Measurements from ENCODE around the gene PYGM. TPM values are rescaled to one million over a fixed set of nuclear protein-coding genes. Genes with fewer than 3 reads are reported as not detected.
"Not testable (repeated sequence)": the region's sequence is repeated elsewhere in the genome, so short reads cannot be mapped to it uniquely, and the experiment has no call there.

Gene PYGM
- total and polyA plus RNA-seq, 2 donors (not counting 3 experiments of a cell fraction or from before 2014, with no cell fraction given), result 0.10 to 0.62 TPM

DNA sequence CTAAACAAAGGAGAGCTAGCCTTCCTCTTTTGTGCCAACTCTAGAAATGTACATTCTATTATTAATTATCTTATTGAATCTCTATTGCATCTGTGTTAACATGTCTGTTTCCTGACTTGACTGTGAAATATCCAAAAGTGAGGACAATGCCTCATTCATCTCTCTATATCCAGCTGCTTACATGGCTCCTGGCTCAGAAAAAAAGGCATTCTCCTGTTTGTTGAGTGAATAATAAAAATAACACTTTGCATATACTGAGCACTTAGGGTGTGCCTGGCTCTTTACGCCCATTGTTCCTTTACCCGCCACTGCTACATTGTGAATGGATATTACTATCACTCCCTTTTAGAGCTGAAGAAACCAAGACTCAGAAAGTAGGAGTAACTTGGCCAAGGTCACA is 56.7 kb downstream of the PYGM start:
- DNase-seq (ENCODE audit: low read depth, low spot score), result no peak
- dilution Hi-C loops (cut with MboI; ENCODE audit: extremely low pct_ligation_motif_present, low sequenced_read_pairs), result no loop called here
- Histone ChIP-seq H2AFZ (ENCODE audit: low read depth, low read length) (no peak overlapping the region), H3K27me3 (ENCODE audit: control insufficient read depth in 2 of 2, insufficient read depth in 2 of 2, low read length in 2 of 2) (peaks cover 14 to 23% of the 10 kb centered on the region in 2 experiments), H3K27ac (ENCODE audit: insufficient read depth, low read depth, low read length) (no peak overlapping the region), H3K4me2 (ENCODE audit: insufficient read depth, low read length) (no peak overlapping the region), H3K4me1 (ENCODE audit: control insufficient read depth, extremely low read depth, insufficient read depth, low read length) (no peaks in the 10 kb centered on the region), H3K36me3 (ENCODE audit: control insufficient read depth in 2 of 2, extremely low read depth in 1 of 2, insufficient read depth in 2 of 2, low read length in 2 of 2) (no peaks in the 10 kb centered on the region), H4K20me1 (replicated peaks; ENCODE audit: control insufficient read depth, extremely low read depth, insufficient read depth, low read length) (no peaks in the 10 kb centered on the region), H3K4me3 (replicated peaks in 1 of 3; ENCODE audit: insufficient read depth in 1 of 3, low read depth in 1 of 3, low read length in 3 of 3) (no peak overlapping the region), H3K9me3 (replicated peaks; ENCODE audit: control insufficient read depth, insufficient read depth, low read length) (no peaks in the 10 kb centered on the region), H3K79me2 (ENCODE audit: control insufficient read depth, insufficient read depth, low read length) (no peaks in the 10 kb centered on the region), H3K9ac (replicated peaks; ENCODE audit: extremely low read depth, insufficient read depth, low read length) (no peak overlapping the region), H3K9me1 (replicated peaks; ENCODE audit: control insufficient read depth, extremely low read depth, insufficient read depth, low read length) (no peaks in the 10 kb centered on the region)
- POLR2A ChIA-PET, result no interaction called here
- TF ChIP-seq MAX (IDR thresholded peaks at IDR 0.05; ENCODE audit: insufficient read depth, insufficient read length) (no peak), EZH2 (IDR thresholded peaks at IDR 0.05; ENCODE audit: borderline replicate concordance, low read depth, low read length, severe bottlenecking) (no peak), POLR2A (IDR thresholded peaks at IDR 0.05; ENCODE audit: low read depth, low read length) (no peak), MYC (IDR thresholded peaks at IDR 0.05; ENCODE audit: low read depth, low read length) (no peak), POLR2AphosphoS5 (IDR thresholded peaks at IDR 0.05; ENCODE audit: insufficient read depth, low read depth, low read length) (no peak), CTCF (IDR thresholded peaks at IDR 0.05; ENCODE audit: extremely low read depth in 1 of 2, insufficient read depth in 1 of 2, low read depth in 1 of 2, low read length in 2 of 2) (no peak)
- no peak for FAIRE-seq
- CTCF ChIA-PET, result interaction anchor here (0.6 to 2.2 kb wide), 7 partner anchors 10 to 47 kb away, joined by 4 to 13 read pairs (median 5); no protein-coding TSS in a partner anchor
- BruUV-seq (replicated peaks), result no TSS peak
- intact Hi-C loops (cut with micrococcal nuclease), result no loop called here

- POLR2A ChIA-PET; intact Hi-C loops (cut with micrococcal nuclease); H3K9me1 ChIP-seq (replicated peaks; ENCODE audit: control insufficient read depth, extremely low read depth, insufficient read depth, low read length); FAIRE-seq; H3K79me2 ChIP-seq (ENCODE audit: control insufficient read depth, insufficient read depth, low read length); H3K4me1 ChIP-seq (ENCODE audit: control insufficient read depth, extremely low read depth, insufficient read depth, low read length); H3K9me3 ChIP-seq (replicated peaks; ENCODE audit: control insufficient read depth, insufficient read depth, low read length); H3K27ac ChIP-seq (ENCODE audit: insufficient read depth, low read depth, low read length); dilution Hi-C loops (cut with MboI; ENCODE audit: extremely low pct_ligation_motif_present, low sequenced_read_pairs); BruUV-seq (replicated peaks); H3K4me3 ChIP-seq (replicated peaks in 1 of 3; ENCODE audit: insufficient read depth in 1 of 3, low read depth in 1 of 3, low read length in 3 of 3); H2AFZ ChIP-seq (ENCODE audit: low read depth, low read length); DNase-seq (ENCODE audit: low read depth, low spot score); H4K20me1 ChIP-seq (replicated peaks; ENCODE audit: control insufficient read depth, extremely low read depth, insufficient read depth, low read length); H3K4me2 ChIP-seq (ENCODE audit: insufficient read depth, low read length); H3K9ac ChIP-seq (replicated peaks; ENCODE audit: extremely low read depth, insufficient read depth, low read length); H3K36me3 ChIP-seq (ENCODE audit: control insufficient read depth in 2 of 2, extremely low read depth in 1 of 2, insufficient read depth in 2 of 2, low read length in 2 of 2): not testable (repeated sequence)
- peaks cover 16 to 22% of the 10 kb centered on the region in 2 experiments for H3K27me3 ChIP-seq (ENCODE audit: control insufficient read depth in 2 of 2, insufficient read depth in 2 of 2, low read length in 2 of 2)
- CTCF ChIA-PET, result interaction anchor here (1.4 kb wide), 1 partner anchor 13 kb away, joined by 4 read pairs; no protein-coding TSS in a partner anchor
These were observed 57.8 kb downstream of the PYGM start for GRCh38 chr11:64701956-64702355.

Data from endothelial cell of umbilical vein (primary cell).